ENCODE measurements around the gene ITPKB.

The ITPKB gene

GRCh38 chr1:226704169-226704937 lies 34.7 kb downstream of the ITPKB start:
- DNase-seq: no peak
- no peak overlapping the region for H3K4me3 ChIP-seq (ENCODE audit: low read depth, low read length)
- H3K36me3 ChIP-seq: no peaks in the 10 kb centered on the region
- TF ChIP-seq, protein P1, sequence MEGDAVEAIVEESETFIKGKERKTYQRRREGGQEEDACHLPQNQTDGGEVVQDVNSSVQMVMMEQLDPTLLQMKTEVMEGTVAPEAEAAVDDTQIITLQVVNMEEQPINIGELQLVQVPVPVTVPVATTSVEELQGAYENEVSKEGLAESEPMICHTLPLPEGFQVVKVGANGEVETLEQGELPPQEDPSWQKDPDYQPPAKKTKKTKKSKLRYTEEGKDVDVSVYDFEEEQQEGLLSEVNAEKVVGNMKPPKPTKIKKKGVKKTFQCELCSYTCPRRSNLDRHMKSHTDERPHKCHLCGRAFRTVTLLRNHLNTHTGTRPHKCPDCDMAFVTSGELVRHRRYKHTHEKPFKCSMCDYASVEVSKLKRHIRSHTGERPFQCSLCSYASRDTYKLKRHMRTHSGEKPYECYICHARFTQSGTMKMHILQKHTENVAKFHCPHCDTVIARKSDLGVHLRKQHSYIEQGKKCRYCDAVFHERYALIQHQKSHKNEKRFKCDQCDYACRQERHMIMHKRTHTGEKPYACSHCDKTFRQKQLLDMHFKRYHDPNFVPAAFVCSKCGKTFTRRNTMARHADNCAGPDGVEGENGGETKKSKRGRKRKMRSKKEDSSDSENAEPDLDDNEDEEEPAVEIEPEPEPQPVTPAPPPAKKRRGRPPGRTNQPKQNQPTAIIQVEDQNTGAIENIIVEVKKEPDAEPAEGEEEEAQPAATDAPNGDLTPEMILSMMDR (IDR thresholded peaks at IDR 0.05; ENCODE audit: low read depth, low read length): no peak
- no peak overlapping the region for H3K27ac ChIP-seq
- H3K9me3 ChIP-seq (ENCODE audit: severe bottlenecking): no peaks in the 10 kb centered on the region
- no peaks in the 10 kb centered on the region for H3K27me3 ChIP-seq (ENCODE audit: insufficient read depth, low read depth, severe bottlenecking)

DNA sequence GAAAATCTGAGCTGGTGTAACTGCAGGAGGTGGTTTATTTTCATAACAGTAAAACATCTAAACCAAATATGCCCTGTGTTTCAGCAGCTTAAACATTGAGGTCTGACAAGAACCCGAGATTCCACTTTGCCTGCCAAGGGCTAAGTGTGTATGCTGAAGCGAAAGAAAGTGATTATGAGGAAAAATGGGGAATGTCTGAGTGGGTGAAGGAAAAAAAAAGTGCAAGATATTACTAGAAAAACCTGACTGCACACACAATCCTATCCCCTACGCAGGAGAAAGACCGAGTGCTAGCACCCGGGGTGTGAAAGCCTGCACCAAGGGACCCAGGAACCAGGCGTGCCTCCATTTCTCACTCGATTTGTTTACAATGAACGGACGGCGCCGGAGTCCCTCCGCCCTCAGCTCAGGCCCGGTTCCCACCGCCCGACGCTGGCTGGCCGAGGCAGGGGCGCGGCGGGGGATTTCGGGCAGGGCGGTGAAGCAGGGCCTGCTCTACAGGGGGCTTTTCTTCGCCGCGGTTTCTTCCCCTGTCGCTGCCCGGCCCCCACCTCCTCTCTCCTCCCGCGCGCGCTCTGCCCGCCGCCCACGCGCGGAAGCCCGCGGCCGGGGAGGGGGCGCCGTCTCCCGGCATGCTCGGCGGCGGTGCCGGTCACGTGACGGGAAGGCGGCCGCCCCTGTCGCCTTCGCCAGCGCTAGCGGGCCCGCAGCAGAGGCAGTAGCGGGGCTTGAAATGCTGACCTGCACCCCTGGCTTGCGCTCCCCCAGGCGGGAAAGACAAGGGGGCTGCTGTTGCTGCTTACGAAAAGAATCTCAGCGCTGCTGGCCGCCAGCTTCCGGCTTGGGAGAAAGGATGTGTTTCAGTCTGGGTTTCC lies 35.9 kb downstream of the ITPKB start:
- Histone ChIP-seq H3K36me3 (no peaks in the 10 kb centered on the region), H3K4me3 (ENCODE audit: low read depth, low read length) (peak overlapping the region; percentile 56), H3K9me3 (ENCODE audit: severe bottlenecking) (no peaks in the 10 kb centered on the region), H3K27ac (peak overlapping the region; percentile 89), H3K27me3 (ENCODE audit: insufficient read depth, low read depth, severe bottlenecking) (no peaks in the 10 kb centered on the region)
- DNase-seq: peak; percentile 44
- TF ChIP-seq, protein P1 (IDR thresholded peaks at IDR 0.05; ENCODE audit: low read depth, low read length): no peak

- Histone ChIP-seq H3K4me3 (ENCODE audit: low read depth, low read length) (peak overlapping the region; percentile 56), H3K27ac (peak overlapping the region; percentile 89; the same call in 1 of the 2 replicates), H3K9me3 (ENCODE audit: severe bottlenecking) (no peaks in the 10 kb centered on the region), H3K27me3 (ENCODE audit: insufficient read depth, low read depth, severe bottlenecking) (no peaks in the 10 kb centered on the region), H3K36me3 (no peaks in the 10 kb centered on the region)
- DNase-seq: no peak
- TF ChIP-seq, protein P1 (IDR thresholded peaks at IDR 0.05; ENCODE audit: low read depth, low read length): no peak
Measured at GRCh38 chr1:226702318-226702956, 36.6 kb downstream of the ITPKB start.

GRCh38 chr1:226700861-226701260 lies 38.2 kb downstream of the ITPKB start:
- DNase-seq: no peak
- Histone ChIP-seq H3K36me3 (no peaks in the 10 kb centered on the region), H3K27ac (no peak overlapping the region), H3K9me3 (ENCODE audit: severe bottlenecking) (no peaks in the 10 kb centered on the region), H3K27me3 (ENCODE audit: insufficient read depth, low read depth, severe bottlenecking) (no peaks in the 10 kb centered on the region), H3K4me3 (ENCODE audit: low read depth, low read length) (no peak overlapping the region)
- TF ChIP-seq, protein P1 (IDR thresholded peaks at IDR 0.05; ENCODE audit: low read depth, low read length): no peak

GRCh38 chr1:226699166-226699565 lies 39.9 kb downstream of the ITPKB start:
- no peaks in the 10 kb centered on the region for H3K27me3 ChIP-seq (ENCODE audit: insufficient read depth, low read depth, severe bottlenecking)
- H3K9me3 ChIP-seq (ENCODE audit: severe bottlenecking): no peaks in the 10 kb centered on the region
- no peak for DNase-seq
- no peak overlapping the region for H3K4me3 ChIP-seq (ENCODE audit: low read depth, low read length)
- H3K27ac ChIP-seq: no peak overlapping the region
- no peaks in the 10 kb centered on the region for H3K36me3 ChIP-seq
- TF ChIP-seq, protein P1 (IDR thresholded peaks at IDR 0.05; ENCODE audit: low read depth, low read length): no peak

All from WERI-Rb-1 (cell line).